HG03565 (cell line): Measurements from ENCODE around the gene DSTN.

Source experiments
- ATAC-seq: cut with Tn5 transposase; IDR thresholded peaks from one replicate; pipeline ENCODE4 v1.9.1; 2021; ENCODE audit warnings: mild to moderate bottlenecking, moderate library complexity; ENCODE audit not compliant: unreplicated experiment

Gene DSTN

GRCh38 chr20:17622851-17623508 is 53.1 kb downstream of the DSTN start:
- ATAC-seq, result no peak

GRCh38 chr20:17624070-17624469 is 54.2 kb downstream of the DSTN start:
- ATAC-seq, result no peak

- ATAC-seq, result no peak
These were observed 54.8 kb downstream of the DSTN start for GRCh38 chr20:17624551-17625245.

- ATAC-seq, result no peak
These were observed 55.6 kb downstream of the DSTN start for GRCh38 chr20:17625246-17626051.

GRCh38 chr20:17626217-17627007 is 56.5 kb downstream of the DSTN start:
- ATAC-seq, result no peak

- ATAC-seq, result no peak
These were observed 57.5 kb downstream of the DSTN start for GRCh38 chr20:17627101-17627955.

GRCh38 chr20:17628101-17628841 is 58.4 kb downstream of the DSTN start:
- ATAC-seq, result no peak

- no peak for ATAC-seq
These were observed 59.1 kb downstream of the DSTN start for GRCh38 chr20:17629025-17629424.

GRCh38 chr20:17629678-17630089 is 59.8 kb downstream of the DSTN start:
- ATAC-seq, result no peak

- no peak for ATAC-seq
These were observed 60.4 kb downstream of the DSTN start for GRCh38 chr20:17630151-17630805.

- ATAC-seq, result no peak
These were observed 60.9 kb downstream of the DSTN start for GRCh38 chr20:17630806-17631195.

GRCh38 chr20:17631576-17632319 is 61.9 kb downstream of the DSTN start:
- no peak for ATAC-seq

GRCh38 chr20:17633221-17633849 is 63.5 kb downstream of the DSTN start:
- ATAC-seq, result no peak

- no peak for ATAC-seq
These were observed 64.1 kb downstream of the DSTN start for GRCh38 chr20:17633850-17634500.

- ATAC-seq, result no peak
These were observed 64.9 kb downstream of the DSTN start for GRCh38 chr20:17634661-17635331.

GRCh38 chr20:17635332-17636244 is 65.7 kb downstream of the DSTN start:
- no peak for ATAC-seq
